HepG2 (cell line): ENCODE data around the gene PALM3. TPM values are rescaled to one million over a fixed set of nuclear protein-coding genes. Genes with fewer than 3 reads are reported as not detected.

Source experiments
- CC2D1A ChIP-seq: sonication (generic); formaldehyde crosslinking; IDR thresholded peaks from 2 replicates; pipeline ENCODE4 v1.8.1; 2023; ENCODE audit warnings: mild to moderate bottlenecking, missing genetic modification reagents
- FOXK1 ChIP-seq: sonication (generic); formaldehyde crosslinking; IDR thresholded peaks from 2 replicates; pipeline ENCODE4 v1.4.0; 2020; ENCODE audit warnings: low read depth, missing genetic modification reagents, borderline replicate concordance
- HNF4A ChIP-seq: sonication (generic); formaldehyde crosslinking; IDR thresholded peaks from 2 replicates; pipeline ENCODE4 v1.4.0; 2020; ENCODE audit warnings: missing genetic modification reagents
- MAZ ChIP-seq, 2 experiments: sonication (generic) in 1 of 2; formaldehyde crosslinking in 1 of 2; IDR thresholded peaks; 2 replicates each; pipeline versions ENCODE4 v1.5.0 to v1.6.1; 2012 to 2020; ENCODE audit warnings: low read depth in 2 of 2, mild to moderate bottlenecking in 2 of 2, borderline replicate concordance in 1 of 2, improper control_type of control experiment in 1 of 2, low read length in 1 of 2, missing genetic modification reagents in 1 of 2, moderate library complexity in 1 of 2
- MBD4 ChIP-seq: IDR thresholded peaks from 2 replicates; pipeline ENCODE4 v1.6.1; 2012; ENCODE audit warnings: low read length, inconsistent platforms, borderline replicate concordance
- REPIN1 ChIP-seq: sonication (generic); formaldehyde crosslinking; IDR thresholded peaks from 2 replicates; pipeline ENCODE4 v1.8.0; 2022; ENCODE audit warnings: missing genetic modification reagents, low read depth, mild to moderate bottlenecking, borderline replicate concordance
- TSC22D2 ChIP-seq: sonication (generic); formaldehyde crosslinking; IDR thresholded peaks from 2 replicates; pipeline ENCODE4 v1.5.1; 2020; ENCODE audit warnings: missing genetic modification reagents, mild to moderate bottlenecking, borderline replicate concordance
- YY1 ChIP-seq: IDR thresholded peaks from 2 replicates; pipeline ENCODE4 v1.6.1; 2011; ENCODE audit warnings: low read length, low read depth, moderate library complexity, mild to moderate bottlenecking; ENCODE audit not compliant: insufficient read depth, insufficient replicate concordance
- ZFP36L2 ChIP-seq: sonication (generic); formaldehyde crosslinking; IDR thresholded peaks from 2 replicates; pipeline ENCODE4 v1.4.0; 2020; ENCODE audit warnings: missing genetic modification reagents
- ZMAT3 ChIP-seq: sonication (generic); formaldehyde crosslinking; conservative IDR thresholded peaks from 2 replicates; pipeline ENCODE4 v1.7.0; 2021; ENCODE audit warnings: missing genetic modification reagents
- ZNF143 ChIP-seq: sonication (generic); formaldehyde crosslinking; IDR thresholded peaks from 2 replicates; pipeline ENCODE4 v1.4.0; 2020; ENCODE audit warnings: missing genetic modification reagents
- ZNF256 ChIP-seq: sonication (generic); formaldehyde crosslinking; conservative IDR thresholded peaks from 2 replicates; pipeline ENCODE4 v1.4.0; 2020; ENCODE audit warnings: missing genetic modification reagents
- ZNF367 ChIP-seq: sonication (generic); formaldehyde crosslinking; IDR thresholded peaks from 2 replicates; pipeline ENCODE4 v1.4.0; 2020; ENCODE audit warnings: missing genetic modification reagents, borderline replicate concordance
- ZNF883 ChIP-seq: sonication (generic); formaldehyde crosslinking; IDR thresholded peaks from 2 replicates; pipeline ENCODE4 v1.5.1; 2020; ENCODE audit warnings: mild to moderate bottlenecking, missing genetic modification reagents; ENCODE audit errors: not compliant biosample characterization
- polyA plus RNA-seq, 8 experiments: library from polyadenylated mRNA; depleted of rRNA in 3 of 8; stranded (reverse) in 7 of 8; unstranded in 1 of 8; fragments of >200 nt; fragmentation: Illumina TruSeq in 4 of 8; extraction: Trizol in 4 of 8; gene quantifications; 2 replicates each; pipeline versions ENCODE4 v1.2.1 to v1.2.3, GENCODE V29; 2011 to 2016; ENCODE audit warnings: low read depth in 4 of 8, missing spikeins in 1 of 8, mixed read lengths in 1 of 8; ENCODE audit not compliant: insufficient read depth in 1 of 8
- total RNA-seq, 5 experiments: library from RNA; depleted of rRNA; stranded (reverse); fragments of >200 nt; fragmentation: Illumina TruSeq; extraction: Trizol; gene quantifications; 2 replicates each; pipeline ENCODE4 v1.2.3, GENCODE V29; 2016; ENCODE audit warnings: low read depth in 1 of 5
- TF ChIP-seq, protein P1 (sequence below): IDR thresholded peaks from 2 replicates; pipeline ENCODE4 v1.6.1; 2016; ENCODE audit warnings: missing biosample characterization, missing genetic modification reagents, low read depth
- TF ChIP-seq, protein P2 (sequence below): sonication (generic); formaldehyde crosslinking; IDR thresholded peaks from 2 replicates; pipeline ENCODE4 v1.8.0; 2023; ENCODE audit warnings: mild to moderate bottlenecking, missing genetic modification reagents
- TF ChIP-seq, protein P3 (sequence below): sonication (generic); formaldehyde crosslinking; IDR thresholded peaks from 2 replicates; pipeline ENCODE4 v1.8.1; 2023; ENCODE audit warnings: mild to moderate bottlenecking, inconsistent platforms, moderate library complexity, missing genetic modification reagents, borderline replicate concordance
- TF ChIP-seq, protein P4 (sequence below): sonication (generic); formaldehyde crosslinking; IDR thresholded peaks from 2 replicates; pipeline ENCODE4 v1.8.1; 2023; ENCODE audit warnings: mild to moderate bottlenecking, missing genetic modification reagents
- TF ChIP-seq, protein P5 (sequence below): IDR thresholded peaks from 2 replicates; pipeline ENCODE4 v1.6.1; 2016
- TF ChIP-seq, protein P6 (sequence below): sonication (generic); formaldehyde crosslinking; IDR thresholded peaks from 2 replicates; pipeline ENCODE4 v1.5.1; 2020; ENCODE audit warnings: missing genetic modification reagents, mild to moderate bottlenecking, borderline replicate concordance

The PALM3 gene
- total and polyA plus RNA-seq, 2 of the 13 experiments (the other 11 are each of a cell fraction or from before 2014, with no cell fraction given), result 0.79 to 2.4 TPM

DNA sequence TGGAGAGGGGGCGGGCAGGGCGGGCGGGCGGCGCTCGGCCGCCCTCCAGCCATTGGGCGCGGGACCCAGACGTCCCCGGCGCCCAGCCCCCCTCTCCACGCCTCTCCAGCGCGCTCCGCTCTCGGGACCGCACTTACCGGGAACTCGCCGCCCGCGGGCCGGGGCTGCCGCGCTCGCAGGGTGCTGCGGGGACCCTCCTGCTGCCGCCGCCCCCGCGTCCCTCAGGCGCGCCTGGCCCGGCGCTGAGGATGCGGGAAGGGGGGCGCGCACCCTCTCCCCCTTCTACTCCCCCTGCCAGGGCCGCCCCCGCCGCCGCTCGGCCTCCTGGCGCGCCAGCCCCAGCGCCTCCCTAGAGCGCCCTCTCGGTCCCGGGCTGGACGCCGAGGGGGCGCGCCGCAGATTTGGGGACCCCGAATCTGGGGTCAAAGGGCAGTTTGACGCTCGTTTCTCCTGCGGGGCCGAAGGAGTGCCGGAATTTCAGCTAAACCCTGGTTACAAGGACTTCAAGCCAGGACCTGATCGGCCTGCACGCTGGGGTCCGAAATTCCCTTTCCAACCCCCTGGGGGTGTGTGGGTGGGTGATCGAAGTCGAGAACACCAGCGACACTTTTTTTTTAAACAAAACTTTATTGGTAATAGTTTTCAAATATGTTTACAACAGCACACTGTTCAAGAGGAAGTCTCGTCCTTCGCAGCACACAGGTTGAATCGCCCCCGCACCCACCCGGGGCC, 29.4 kb upstream of the PALM3 start (continued):
- TF ChIP-seq, protein P1, sequence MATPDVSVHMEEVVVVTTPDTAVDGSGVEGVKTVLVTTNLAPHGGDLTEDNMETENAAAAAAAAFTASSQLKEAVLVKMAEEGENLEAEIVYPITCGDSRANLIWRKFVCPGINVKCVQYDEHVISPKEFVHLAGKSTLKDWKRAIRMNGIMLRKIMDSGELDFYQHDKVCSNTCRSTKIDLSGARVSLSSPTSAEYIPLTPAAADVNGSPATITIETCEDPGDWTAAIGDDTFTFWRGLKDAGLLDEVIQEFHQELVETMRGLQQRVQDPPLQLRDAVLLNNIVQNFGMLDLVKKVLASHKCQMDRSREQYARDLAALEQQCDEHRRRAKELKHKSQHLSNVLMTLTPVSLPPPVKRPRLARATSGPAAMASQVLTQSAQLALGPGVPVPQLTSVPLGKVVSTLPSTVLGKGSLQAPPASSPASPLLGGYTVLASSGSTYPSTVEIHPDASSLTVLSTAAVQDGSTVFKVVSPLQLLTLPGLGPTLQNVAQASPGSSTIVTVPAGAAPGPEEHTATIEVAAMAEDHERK (CRISPR knock-in tag), result no peak
- TF ChIP-seq, protein P2, sequence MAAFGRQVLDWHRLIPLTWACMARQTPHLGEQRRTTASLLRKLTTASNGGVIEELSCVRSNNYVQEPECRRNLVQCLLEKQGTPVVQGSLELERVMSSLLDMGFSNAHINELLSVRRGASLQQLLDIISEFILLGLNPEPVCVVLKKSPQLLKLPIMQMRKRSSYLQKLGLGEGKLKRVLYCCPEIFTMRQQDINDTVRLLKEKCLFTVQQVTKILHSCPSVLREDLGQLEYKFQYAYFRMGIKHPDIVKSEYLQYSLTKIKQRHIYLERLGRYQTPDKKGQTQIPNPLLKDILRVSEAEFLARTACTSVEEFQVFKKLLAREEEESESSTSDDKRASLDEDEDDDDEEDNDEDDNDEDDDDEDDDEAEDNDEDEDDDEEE (CRISPR knock-in tag), result no peak
- TF ChIP-seq MAZ (IDR thresholded peaks at IDR 0.05; ENCODE audit: borderline replicate concordance, low read depth, low read length) (no peak; the same call in 1 of the 2 replicates), MAZ (CRISPR knock-in tag; IDR thresholded peaks at IDR 0.05; ENCODE audit: low read depth) (peak; percentile 61; the same call in 1 of the 2 replicates), ZNF256 (no peak), ZNF883 (no peak), ZNF367 (CRISPR knock-in tag) (no peak), HNF4A (CRISPR knock-in tag) (0 out of 2 replicates have a peak, but pooled peaks have one; percentile 23), ZNF143 (CRISPR knock-in tag) (no peak), MBD4 (no peak), ZFP36L2 (CRISPR knock-in tag) (no peak), YY1 (peak; percentile 30), FOXK1 (CRISPR knock-in tag) (no peak), ZMAT3 (CRISPR knock-in tag) (no peak), REPIN1 (CRISPR knock-in tag) (peak; percentile 50; the same call in 1 of the 2 replicates), CC2D1A (CRISPR knock-in tag) (no peak), TSC22D2 (CRISPR knock-in tag) (no peak)
- TF ChIP-seq, protein P3, sequence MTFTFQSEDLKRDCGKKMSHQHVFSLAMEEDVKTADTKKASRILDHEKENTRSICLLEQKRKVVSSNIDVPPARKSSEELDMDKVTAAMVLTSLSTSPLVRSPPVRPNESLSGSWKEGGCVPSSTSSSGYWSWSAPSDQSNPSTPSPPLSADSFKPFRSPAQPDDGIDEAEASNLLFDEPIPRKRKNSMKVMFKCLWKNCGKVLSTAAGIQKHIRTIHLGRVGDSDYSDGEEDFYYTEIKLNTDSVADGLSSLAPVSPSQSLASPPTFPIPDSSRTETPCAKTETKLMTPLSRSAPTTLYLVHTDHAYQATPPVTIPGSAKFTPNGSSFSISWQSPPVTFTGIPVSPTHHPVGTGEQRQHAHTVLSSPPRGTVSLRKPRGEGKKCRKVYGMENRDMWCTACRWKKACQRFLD, result no peak
- TF ChIP-seq, protein P4, sequence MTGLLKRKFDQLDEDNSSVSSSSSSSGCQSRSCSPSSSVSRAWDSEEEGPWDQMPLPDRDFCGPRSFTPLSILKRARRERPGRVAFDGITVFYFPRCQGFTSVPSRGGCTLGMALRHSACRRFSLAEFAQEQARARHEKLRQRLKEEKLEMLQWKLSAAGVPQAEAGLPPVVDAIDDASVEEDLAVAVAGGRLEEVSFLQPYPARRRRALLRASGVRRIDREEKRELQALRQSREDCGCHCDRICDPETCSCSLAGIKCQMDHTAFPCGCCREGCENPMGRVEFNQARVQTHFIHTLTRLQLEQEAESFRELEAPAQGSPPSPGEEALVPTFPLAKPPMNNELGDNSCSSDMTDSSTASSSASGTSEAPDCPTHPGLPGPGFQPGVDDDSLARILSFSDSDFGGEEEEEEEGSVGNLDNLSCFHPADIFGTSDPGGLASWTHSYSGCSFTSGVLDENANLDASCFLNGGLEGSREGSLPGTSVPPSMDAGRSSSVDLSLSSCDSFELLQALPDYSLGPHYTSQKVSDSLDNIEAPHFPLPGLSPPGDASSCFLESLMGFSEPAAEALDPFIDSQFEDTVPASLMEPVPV, result 0 out of 2 replicates have a peak, but pooled peaks have one; percentile 40
- TF ChIP-seq, protein P5, sequence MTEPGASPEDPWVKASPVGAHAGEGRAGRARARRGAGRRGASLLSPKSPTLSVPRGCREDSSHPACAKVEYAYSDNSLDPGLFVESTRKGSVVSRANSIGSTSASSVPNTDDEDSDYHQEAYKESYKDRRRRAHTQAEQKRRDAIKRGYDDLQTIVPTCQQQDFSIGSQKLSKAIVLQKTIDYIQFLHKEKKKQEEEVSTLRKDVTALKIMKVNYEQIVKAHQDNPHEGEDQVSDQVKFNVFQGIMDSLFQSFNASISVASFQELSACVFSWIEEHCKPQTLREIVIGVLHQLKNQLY (CRISPR knock-in tag), result no peak
- TF ChIP-seq, protein P6, sequence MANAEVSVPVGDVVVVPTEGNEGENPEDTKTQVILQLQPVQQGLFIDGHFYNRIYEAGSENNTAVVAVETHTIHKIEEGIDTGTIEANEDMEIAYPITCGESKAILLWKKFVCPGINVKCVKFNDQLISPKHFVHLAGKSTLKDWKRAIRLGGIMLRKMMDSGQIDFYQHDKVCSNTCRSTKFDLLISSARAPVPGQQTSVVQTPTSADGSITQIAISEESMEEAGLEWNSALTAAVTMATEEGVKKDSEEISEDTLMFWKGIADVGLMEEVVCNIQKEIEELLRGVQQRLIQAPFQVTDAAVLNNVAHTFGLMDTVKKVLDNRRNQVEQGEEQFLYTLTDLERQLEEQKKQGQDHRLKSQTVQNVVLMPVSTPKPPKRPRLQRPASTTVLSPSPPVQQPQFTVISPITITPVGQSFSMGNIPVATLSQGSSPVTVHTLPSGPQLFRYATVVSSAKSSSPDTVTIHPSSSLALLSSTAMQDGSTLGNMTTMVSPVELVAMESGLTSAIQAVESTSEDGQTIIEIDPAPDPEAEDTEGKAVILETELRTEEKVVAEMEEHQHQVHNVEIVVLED, result peak; percentile 36; the same call in 1 of the 2 replicates
